HG03378 (cell line): Measurements from ENCODE around the gene SALL3.

Experiments
- ATAC-seq: cut with Tn5 transposase; IDR thresholded peaks from one replicate; pipeline ENCODE4 v1.9.1; 2021; ENCODE audit warnings: mild to moderate bottlenecking, moderate library complexity; ENCODE audit not compliant: unreplicated experiment

The SALL3 gene

DNA sequence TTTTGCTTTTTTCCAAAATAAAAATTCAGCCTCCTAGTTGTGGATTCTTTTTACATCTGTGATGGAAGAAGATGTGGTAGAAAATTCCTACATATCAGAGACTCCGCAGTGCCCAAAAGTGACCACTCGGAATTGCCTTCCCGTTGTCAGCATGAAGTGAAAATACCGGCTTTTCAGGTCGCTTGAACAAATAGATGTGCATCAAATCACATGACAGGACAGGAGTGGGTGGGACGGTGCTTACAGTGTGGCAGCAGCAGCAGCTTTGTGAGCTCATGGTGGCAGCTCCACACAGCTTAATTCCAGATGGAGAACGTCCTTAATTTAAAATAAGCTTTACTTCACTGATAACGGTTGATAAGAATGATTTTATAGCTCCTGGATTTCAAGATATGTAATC, 20.3 kb downstream of the SALL3 start:
- ATAC-seq: no peak

DNA sequence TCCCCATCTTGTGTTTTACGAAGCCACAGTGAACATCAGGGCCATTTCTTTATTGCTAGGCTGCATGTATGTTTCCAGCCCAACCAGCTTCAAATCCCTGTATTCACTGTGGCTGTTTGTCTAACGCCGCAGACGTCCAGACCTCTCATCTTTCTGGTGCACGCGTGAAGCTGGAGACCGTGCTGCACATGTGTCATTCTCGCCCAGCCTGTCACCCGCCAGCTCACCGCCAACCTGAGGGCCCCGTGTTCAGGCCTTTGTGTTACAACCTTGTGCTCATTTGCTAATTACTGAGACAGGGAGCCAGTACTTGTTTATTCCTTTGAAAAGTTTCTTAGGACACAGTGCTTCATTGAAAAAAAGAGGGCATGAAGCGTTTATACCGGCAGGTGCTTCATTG, 21.4 kb downstream of the SALL3 start:
- ATAC-seq: no peak

DNA sequence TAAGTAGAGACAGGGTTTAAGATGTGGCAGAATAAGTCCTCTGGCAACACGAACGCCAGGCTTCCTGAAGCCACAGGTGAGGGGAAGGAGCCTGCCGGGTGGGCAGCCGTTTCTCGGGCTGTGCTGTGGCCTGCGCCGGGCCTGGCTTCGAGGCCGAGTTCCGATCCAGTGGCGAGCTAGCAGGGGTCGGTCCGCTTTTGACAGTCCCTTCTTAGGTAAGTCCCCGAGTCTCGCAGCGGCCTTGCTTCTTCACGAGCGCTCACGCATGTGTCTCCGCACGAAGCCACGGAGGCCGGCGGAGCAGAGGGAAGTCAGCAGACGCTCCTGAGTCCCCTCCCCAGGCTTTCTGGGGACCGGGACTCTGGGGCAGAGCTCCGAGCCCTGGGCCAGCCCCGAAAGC, 26.0 kb downstream of the SALL3 start:
- no peak for ATAC-seq

DNA sequence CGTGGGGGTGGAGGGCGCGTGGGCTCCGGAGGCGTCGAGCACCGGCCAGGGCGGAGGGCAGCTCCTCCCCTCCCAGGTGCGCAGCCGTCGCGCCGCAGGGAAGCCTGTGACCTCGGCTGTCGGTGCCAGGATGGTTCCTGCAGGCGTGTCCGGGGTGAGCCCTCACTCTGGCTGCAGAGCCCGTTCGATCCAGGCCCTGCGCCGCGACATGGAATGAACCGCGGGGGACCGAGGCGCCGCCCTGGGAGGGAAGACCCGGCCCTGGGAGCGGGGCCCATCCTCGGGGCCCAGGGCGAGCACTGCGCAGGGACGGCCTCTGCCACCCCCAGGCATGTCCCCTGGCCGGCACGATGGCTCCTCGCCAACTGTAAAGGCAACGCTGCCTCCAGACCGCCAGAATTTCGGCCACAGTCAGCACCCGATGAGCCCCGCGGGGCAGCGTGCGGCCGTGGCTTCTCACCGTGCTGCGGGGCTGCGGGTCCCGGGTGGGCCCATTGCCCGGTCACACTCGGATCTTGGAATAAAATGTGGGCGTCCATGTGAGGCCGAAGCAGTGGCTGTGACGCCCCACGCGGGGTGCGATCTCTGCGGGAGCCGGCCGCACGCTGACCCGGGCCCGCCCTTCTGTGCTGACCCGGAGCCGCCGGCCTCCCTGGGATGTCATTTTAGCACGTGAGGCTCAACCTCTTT, 26.6 kb downstream of the SALL3 start:
- ATAC-seq: no peak

DNA sequence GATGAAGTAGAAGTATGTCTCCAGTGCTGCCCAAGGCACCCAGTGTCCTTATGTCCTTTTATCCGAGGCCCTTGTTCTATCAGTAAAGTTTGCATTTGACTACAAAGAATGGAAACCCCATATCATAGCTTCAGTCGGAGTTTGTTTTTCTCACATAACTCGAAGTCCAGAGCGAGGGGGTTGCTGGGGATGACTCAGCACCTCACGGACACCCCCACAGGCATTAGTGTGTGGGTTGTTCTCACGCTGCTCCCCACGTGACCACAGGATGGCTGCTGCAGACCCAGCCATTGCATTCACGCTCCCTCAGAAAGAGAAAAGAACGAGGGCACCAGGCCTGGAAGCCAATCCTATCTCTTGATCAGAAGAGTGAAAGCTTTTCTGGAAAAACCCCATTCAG, 27.8 kb downstream of the SALL3 start:
- ATAC-seq: no peak

DNA sequence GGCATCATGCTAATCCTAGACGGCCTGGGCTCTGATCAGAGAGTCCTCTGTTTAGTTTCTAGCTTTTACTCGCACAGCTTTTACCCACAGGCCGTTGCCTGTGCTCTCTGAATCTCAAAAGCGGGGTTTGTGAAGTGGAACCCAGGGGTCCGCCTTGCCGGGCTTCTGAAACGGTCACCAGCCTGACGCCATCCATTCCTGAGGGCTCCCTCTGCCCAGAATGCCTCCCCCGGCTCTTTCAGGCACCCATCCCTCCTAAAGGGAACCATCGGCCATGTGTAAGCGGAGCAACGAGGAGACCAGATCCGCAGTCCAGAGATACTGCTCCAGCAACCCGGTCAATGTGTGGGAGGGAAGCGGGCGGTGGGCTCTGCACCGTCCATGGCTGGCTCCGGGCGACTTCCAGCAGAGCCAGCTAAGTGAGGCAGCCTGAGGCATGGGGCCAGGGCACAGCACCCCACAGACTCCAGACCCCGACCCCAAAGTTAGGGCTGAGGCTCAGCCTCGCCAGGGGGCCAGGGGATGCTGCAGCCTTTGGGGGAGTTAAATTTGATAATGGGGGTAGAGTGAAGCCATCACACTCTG, 28.8 kb downstream of the SALL3 start:
- no peak for ATAC-seq

DNA sequence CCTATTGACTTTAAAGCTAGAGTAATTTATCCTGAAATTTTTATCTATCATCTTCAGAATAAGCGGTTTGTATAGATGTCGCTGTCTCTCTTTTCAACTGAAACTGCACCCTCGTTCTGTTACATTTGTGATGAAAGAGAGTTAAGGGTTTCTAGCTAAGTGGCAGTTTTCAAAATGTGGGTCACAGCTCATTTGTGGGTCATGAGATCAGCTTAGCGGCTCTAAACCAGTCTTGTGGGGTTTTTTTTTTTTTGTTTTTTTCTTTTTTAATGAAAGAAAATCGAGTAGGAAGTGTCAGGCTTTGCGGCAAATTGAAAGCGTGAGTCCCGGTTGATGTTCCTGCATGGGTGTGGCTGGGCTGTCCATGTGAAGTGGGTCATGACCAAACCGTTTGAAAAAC, 31.2 kb downstream of the SALL3 start:
- ATAC-seq: no peak

DNA sequence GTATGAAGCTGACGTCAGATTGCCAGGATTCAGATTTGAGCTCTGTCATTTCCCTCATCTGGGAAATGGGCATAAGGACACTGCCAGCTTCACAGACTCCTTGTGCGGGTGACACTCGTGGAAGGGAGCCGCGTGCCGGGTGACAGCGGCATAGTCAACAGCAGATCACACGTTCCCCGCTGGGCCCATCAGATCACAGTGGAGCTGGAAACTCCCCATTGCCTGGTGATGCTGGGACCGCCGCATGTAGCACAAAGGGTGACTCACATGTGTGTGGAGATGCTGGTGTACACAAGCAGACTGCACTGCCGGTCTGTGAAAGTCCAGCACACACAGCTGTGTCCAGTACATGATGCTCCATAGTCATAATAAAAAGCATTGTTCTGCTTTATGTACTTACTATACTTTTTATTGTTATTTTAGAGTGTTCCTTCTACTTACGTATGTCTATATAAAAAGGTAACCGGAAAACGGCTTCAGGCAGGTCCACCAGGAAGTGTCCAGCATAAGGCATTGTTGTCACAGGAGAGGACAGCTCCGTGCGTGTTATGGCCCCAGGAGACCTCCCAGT, 31.8 kb downstream of the SALL3 start:
- no peak for ATAC-seq

DNA sequence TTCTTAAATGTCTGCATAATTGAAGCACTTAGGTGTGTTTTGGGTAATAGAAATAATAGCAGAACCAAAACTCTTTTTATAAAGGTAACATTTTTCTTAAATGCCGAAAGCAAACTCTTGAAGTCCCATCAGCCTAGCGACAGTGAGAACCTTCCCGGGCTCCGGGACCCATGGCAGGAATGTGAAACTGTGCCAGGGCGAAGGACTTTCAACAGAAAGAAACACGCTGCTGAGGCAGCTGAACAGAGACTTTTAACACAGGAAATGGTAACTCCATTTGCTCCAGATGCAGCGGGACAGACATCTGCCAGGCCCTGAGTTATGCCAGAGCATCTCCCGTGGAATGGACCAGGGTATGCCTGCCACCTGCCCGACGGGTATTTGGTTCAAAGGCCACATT, 34.3 kb downstream of the SALL3 start:
- no peak for ATAC-seq

DNA sequence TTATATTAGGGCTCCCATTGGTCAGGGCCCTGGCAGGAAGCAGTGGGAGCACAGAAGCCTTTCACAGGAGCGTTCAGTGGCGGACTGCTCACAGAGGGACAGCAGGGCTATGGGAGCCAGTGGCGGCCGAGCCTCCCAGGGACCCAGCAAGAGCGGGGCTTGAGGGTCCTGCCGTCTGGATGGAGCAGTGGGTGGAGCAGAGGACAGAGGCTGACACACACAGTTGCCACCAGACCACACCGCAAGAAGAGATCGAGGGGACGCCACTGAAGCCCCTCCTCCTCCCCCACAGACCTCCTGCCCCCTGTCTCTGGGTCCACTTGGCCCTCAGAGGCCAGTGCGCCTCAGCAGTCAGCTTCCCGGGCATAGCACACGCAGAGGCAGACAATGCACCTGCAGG, 39.3 kb downstream of the SALL3 start:
- ATAC-seq: no peak

DNA sequence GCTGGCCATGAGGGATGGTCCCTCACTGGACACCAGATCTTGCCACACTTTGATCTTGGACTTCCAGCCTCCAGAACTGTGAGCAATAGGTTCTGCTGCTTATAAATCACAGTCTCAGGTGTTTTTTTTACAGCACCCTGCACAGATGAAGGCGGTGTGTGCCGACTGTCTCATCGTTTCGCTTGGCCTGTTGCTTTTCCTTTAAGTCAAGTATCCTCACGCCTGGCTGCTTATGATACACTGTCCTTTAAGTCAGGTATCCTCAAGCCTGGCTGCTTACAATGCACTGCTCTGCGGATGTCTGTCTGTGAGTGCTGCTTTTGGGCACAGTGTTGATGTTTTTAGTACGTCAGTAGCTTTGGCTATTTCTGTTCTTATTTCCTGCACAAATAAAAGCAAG, 40.3 kb downstream of the SALL3 start:
- no peak for ATAC-seq

DNA sequence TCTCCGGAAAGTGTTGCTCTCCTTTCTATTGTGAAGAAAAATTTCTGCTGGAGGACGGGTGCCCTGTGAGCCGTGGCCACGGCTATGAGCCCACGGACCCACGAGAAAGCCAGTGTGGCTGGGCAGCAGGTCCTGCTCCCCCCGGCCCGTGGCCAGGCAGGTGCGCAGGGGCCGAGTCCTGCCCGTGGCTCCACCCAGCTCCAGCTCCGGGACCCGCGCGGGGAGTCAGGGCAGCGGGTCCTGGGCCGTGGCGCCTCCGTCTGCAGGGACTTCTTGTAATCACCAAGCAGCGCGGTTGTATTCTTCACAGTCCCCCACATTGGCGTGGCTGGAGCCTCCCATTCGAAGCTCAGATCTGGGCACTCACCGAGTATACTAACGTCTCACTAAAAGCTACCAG, 43.0 kb downstream of the SALL3 start:
- ATAC-seq: no peak

DNA sequence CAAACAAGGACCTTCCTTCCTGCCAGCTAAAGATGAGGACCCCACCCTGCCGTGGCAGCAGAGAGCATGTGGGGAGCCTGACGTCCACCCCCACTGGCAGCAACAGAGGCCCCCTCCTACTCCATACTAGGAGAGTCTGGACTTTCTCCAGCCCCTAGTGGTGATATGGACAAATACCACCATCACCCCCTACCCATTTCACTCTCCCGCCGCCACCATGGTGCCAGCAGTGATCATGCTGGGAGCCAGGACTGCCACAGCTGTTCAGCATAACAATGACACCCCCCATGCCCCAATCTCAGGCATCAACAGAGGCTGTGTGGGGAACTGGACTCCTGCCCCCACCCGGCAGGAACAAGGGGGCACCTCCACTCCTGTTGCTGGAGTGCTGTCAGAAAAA, 46.9 kb downstream of the SALL3 start:
- ATAC-seq: no peak

DNA sequence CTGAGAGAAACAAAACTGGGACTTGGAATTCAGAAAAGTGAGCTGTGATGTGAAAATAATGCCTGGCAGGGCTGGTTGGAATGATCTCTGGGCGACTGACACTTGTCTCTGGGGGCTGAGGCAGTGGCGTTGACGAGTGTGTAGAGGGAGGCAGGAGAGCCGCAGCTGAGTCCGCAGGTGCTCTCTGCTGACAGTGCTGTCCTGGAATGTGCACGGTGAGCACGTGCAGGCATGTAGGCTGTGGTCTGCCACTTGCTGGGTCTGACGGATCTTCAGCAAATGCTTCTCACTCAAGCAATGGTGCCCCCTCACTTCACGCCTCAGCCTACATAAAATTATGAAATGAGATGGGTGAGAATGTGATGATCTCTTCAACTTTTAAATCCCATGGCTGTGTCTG, 51.1 kb downstream of the SALL3 start:
- no peak for ATAC-seq

DNA sequence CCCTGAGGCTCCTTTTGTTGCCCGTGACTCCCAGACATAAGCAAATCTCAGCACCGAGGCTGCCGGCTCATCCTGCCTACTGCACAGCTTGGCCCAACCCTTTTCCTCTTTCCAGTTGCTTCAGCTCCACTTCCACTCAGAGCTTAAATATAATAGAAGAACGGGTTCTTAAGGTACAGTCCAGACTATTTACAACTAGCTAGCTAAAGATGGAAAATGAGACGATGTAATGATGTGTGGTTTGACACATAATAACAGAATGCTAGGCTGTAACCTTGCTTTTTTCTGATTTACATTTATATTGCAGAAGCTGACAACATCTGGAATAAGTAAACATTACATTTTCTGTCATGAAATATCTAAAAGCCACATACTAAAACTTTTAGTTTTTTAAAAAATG, 62.7 kb downstream of the SALL3 start:
- no peak for ATAC-seq

DNA sequence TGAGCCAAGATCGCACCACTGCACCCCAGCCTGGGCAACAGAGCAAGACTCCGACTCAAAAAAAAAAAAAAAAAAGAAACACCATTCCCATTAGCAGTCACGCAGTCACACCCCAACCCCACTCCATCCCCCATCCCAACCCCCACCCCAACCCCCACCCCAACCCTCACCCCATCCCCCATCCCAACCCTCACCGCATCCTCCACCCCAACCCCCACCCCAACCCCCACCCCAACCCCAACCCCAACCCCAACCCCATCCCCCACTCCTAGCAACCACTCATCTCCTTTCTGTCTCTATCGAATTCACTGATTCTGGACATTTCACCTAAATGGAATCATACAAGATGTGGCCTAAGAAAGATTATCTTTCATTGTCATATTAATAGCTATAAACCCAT, 63.7 kb downstream of the SALL3 start:
- no peak for ATAC-seq

DNA sequence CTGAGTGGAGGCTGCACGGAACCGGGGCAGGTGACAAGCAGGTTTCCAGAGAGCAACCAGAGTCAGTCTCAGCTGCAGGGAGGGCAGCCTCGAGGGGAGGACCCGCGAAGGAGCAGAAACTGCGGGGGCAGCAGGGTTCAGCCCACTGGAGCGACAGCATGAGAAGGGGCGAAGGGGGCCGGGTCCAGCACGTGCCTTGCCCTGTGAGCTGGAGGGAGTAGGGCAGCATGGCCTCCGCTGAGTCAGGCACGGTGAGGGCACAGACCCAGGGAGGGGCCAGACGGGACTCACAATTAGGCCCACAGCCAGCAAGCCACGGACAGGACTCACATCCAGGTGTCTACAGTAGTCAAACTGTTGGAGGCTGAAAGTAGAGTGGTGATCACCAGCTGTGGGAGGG, 66.9 kb downstream of the SALL3 start:
- ATAC-seq: no peak

DNA sequence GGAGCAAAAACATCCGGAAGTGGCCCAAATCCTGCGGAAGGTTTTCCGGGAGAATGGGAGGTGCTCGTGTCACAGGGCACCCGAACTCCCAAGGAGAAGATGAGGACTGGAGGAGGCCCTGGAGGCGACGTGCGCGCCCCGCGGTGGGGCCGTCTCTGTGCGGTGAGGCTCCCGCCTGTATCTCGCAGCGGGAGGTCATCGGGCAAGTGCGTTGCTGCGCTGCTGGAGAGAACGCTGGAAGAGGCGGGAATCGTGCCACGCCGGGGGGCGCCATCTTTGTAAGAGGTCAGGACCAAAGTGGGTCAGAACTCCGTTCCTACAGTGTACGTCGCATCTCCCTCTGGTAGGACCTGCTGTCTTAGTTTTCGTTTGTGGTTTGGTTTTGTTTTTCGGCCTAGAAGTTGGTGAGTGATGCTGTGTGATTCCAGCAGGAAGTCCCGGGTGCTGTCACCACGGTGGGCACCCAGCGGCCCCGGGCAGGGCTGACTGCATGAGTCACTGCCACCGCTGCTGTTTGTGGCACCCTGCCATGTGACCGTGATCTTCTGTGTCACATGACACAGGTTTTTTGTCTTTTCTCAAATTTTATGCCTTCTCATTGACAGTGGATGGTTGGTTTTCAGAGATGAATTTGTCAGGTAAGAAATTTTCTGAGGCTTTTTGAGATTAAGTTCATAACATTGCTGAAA, 68.1 kb downstream of the SALL3 start:
- ATAC-seq: no peak

DNA sequence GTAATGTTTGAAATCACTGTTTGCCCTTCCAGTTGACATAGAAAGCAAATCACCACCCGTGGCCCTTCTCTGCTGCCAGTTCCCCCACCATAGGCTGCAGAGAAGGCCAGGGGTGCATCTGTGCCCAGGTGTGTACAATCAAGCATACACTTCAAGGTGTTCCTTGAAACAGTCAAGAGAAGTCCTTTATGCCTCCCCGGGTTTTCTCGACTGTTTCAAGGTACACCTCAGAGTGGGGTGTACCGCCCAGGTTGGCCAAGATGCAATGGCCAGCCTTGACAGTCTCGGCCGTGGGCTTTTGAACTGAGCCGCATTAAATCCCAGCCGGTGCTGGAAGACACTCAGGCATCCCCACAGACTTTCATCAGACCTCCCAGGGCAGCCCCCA, 68.6 kb downstream of the SALL3 start:
- no peak for ATAC-seq

DNA sequence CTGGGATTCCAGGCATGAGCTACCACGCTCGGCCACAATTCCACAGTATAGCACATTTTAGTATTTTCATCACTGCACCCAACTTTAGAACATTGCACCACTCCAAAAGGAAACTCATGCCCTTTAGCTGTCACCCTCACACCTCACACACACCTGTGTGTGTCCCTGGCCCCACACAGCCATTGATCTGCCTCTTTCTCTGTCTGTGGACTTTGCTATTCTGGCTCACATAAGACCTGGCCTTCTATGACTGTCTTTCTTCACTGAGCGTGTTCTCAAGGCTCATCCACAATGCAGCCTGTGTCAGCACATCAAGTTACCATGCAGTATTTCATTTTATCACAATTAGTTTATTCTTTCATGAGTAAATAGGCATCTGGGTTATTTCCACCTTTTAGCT, 69.9 kb downstream of the SALL3 start:
- ATAC-seq: no peak
